GM18511 (cell line): ENCODE results near the gene ADSS1.

Experiments
- ATAC-seq: cut with Tn5 transposase; IDR thresholded peaks from one replicate; pipeline ENCODE4 v1.9.1; 2021; ENCODE audit warnings: mild to moderate bottlenecking, moderate library complexity; ENCODE audit not compliant: unreplicated experiment

ADSS1 gene

GRCh38 chr14:104731320-104732294 is 7.6 kb downstream of the ADSS1 start:
- no peak for ATAC-seq

- ATAC-seq, result no peak
Measured at GRCh38 chr14:104732355-104732804, 8.4 kb downstream of the ADSS1 start.

- ATAC-seq, result no peak
Measured at GRCh38 chr14:104732931-104733681, 9.1 kb downstream of the ADSS1 start.

- ATAC-seq, result no peak
Measured at GRCh38 chr14:104734051-104734587, 10.1 kb downstream of the ADSS1 start.

- no peak for ATAC-seq
Measured at GRCh38 chr14:104734601-104734990, 10.6 kb downstream of the ADSS1 start.

- ATAC-seq, result no peak
Measured at GRCh38 chr14:104734991-104735779, 11.2 kb downstream of the ADSS1 start.

GRCh38 chr14:104735830-104736642 is 12.0 kb downstream of the ADSS1 start:
- ATAC-seq, result no peak

- no peak for ATAC-seq
Measured at GRCh38 chr14:104738375-104739019, 14.5 kb downstream of the ADSS1 start.

- ATAC-seq, result no peak
Measured at GRCh38 chr14:104739026-104739425, 15.0 kb downstream of the ADSS1 start.

GRCh38 chr14:104739546-104740516 is 15.8 kb downstream of the ADSS1 start:
- ATAC-seq, result no peak

- ATAC-seq, result no peak
Measured at GRCh38 chr14:104741108-104741802, 17.2 kb downstream of the ADSS1 start.

- ATAC-seq, result no peak
Measured at GRCh38 chr14:104741803-104742251, 17.8 kb downstream of the ADSS1 start.

- ATAC-seq, result no peak
Measured at GRCh38 chr14:104742586-104743455, 18.8 kb downstream of the ADSS1 start.

GRCh38 chr14:104743461-104744380 is 19.7 kb downstream of the ADSS1 start:
- ATAC-seq, result no peak

- no peak for ATAC-seq
Measured at GRCh38 chr14:104744484-104744883, 20.5 kb downstream of the ADSS1 start.
